ENCODE results near the gene SGPP2. TPM values are rescaled to one million over a fixed set of nuclear protein-coding genes. Genes with fewer than 3 reads are reported as not detected.
A peak's percentile ranks its signal among the peaks of the same experiment; 100 is the strongest.

The SGPP2 gene, protein sequence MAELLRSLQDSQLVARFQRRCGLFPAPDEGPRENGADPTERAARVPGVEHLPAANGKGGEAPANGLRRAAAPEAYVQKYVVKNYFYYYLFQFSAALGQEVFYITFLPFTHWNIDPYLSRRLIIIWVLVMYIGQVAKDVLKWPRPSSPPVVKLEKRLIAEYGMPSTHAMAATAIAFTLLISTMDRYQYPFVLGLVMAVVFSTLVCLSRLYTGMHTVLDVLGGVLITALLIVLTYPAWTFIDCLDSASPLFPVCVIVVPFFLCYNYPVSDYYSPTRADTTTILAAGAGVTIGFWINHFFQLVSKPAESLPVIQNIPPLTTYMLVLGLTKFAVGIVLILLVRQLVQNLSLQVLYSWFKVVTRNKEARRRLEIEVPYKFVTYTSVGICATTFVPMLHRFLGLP
- 5.4 TPM for total RNA-seq
- 4.4 TPM for polyA plus RNA-seq
- long read RNA-seq, donor 1: 0 reads
- long read RNA-seq, donor 2, transcript SGPP2-201 (5 exons, 3,336 nt): major isoform, 6 of 6 reads
- long read RNA-seq, donor 2, partial matches to known transcripts: 0 of 6 reads
- long read RNA-seq, donor 2, other reads (novel, unspliced or antisense): 0 of 6 reads
- long read RNA-seq, donor 3, partial matches to known transcripts: 0 of 3 reads
- long read RNA-seq, donor 3, other reads (novel, unspliced or antisense): 0 of 3 reads
- long read RNA-seq, donor 4, partial matches to known transcripts: 0 of 1 reads
- long read RNA-seq, donor 4, other reads (novel, unspliced or antisense): 0 of 1 reads
- long read RNA-seq, donor 5, partial matches to known transcripts: 0 of 3 reads
- long read RNA-seq, donor 5, other reads (novel, unspliced or antisense): 0 of 3 reads
- long read RNA-seq, donor 6, partial matches to known transcripts: 0 of 1 reads
- long read RNA-seq, donor 6, other reads (novel, unspliced or antisense): 0 of 1 reads
- long read RNA-seq, donor 7: 0 reads
- long read RNA-seq, donor 8, partial matches to known transcripts: 0 of 2 reads
- long read RNA-seq, donor 8, other reads (novel, unspliced or antisense): 0 of 2 reads
- long read RNA-seq, donor 9: 0 reads
- long read RNA-seq, donor 10, partial matches to known transcripts: 0 of 1 reads
- long read RNA-seq, donor 10, other reads (novel, unspliced or antisense): 0 of 1 reads

- Histone ChIP-seq H3K9me3 (ENCODE audit: control insufficient read depth in 2 of 2, insufficient read depth in 1 of 2, low read length in 1 of 2) (peaks cover 0 to 4% of the 10 kb centered on the region in 2 donors), H3K27me3 (ENCODE audit: control insufficient read depth in 2 of 2, insufficient read depth in 1 of 2, low read length in 1 of 2) (peaks cover 34 to 54% of the 10 kb centered on the region in 2 donors), H3K4me1 (ENCODE audit: control insufficient read depth in 2 of 2, insufficient read depth in 2 of 2, low read length in 2 of 2) (no peaks in the 10 kb centered on the region), H3K4me3 (ENCODE audit: low read length in 2 of 2) (peak within 1 kb of the TSS; percentile 24 to 35), H3K27ac (ENCODE audit: low read depth in 1 of 2, low read length in 1 of 2) (peak within 1 kb of the TSS; percentile 57 to 74), H3K36me3 (ENCODE audit: control insufficient read depth in 2 of 2, insufficient read depth in 2 of 2, low read length in 1 of 2) (no peaks in the 10 kb centered on the region)
- 2% methylated on average over 61 of the region's 61 CpGs for WGBS
- DNase-seq (ENCODE audit: low read depth in 6 of 9, low spot score in 9 of 9): no peak
Observed at GRCh38 chr2:222424276-222424728, at the start of gene SGPP2. Gene SGPP2 (plus strand): TSS chr2:222424543. CDS start chr2:222424603, 60 bp downstream.

GRCh38 chr2:222375798-222376197, 48.5 kb upstream of the SGPP2 start:
- no peak for DNase-seq (ENCODE audit: low read depth in 6 of 9, low spot score in 9 of 9)
- H3K27me3 ChIP-seq (ENCODE audit: control insufficient read depth in 2 of 2, insufficient read depth in 1 of 2, low read length in 1 of 2): no peaks in the 10 kb centered on the region
- no peak overlapping the region for H3K4me3 ChIP-seq (ENCODE audit: low read length in 2 of 2)
- H3K27ac ChIP-seq (ENCODE audit: low read depth in 1 of 2, low read length in 1 of 2): no peak overlapping the region
- no peaks in the 10 kb centered on the region for H3K4me1 ChIP-seq (ENCODE audit: control insufficient read depth in 2 of 2, insufficient read depth in 2 of 2, low read length in 2 of 2)
- H3K36me3 ChIP-seq (ENCODE audit: control insufficient read depth in 2 of 2, insufficient read depth in 2 of 2, low read length in 1 of 2): no peaks in the 10 kb centered on the region
- H3K9me3 ChIP-seq (ENCODE audit: control insufficient read depth in 2 of 2, insufficient read depth in 1 of 2, low read length in 1 of 2): no peaks in the 10 kb centered on the region
- 100% methylated on average over 1 of the region's 1 CpG for WGBS

- DNase-seq (ENCODE audit: low read depth in 6 of 9, low spot score in 9 of 9): no peak
- no peak overlapping the region for H3K27ac ChIP-seq (ENCODE audit: low read depth in 1 of 2, low read length in 1 of 2)
- H3K36me3 ChIP-seq (ENCODE audit: control insufficient read depth in 2 of 2, insufficient read depth in 2 of 2, low read length in 1 of 2): no peaks in the 10 kb centered on the region
- no peaks in the 10 kb centered on the region for H3K4me1 ChIP-seq (ENCODE audit: control insufficient read depth in 2 of 2, insufficient read depth in 2 of 2, low read length in 2 of 2)
- H3K27me3 ChIP-seq (ENCODE audit: control insufficient read depth in 2 of 2, insufficient read depth in 1 of 2, low read length in 1 of 2): no peaks in the 10 kb centered on the region
- 94% methylated on average over 2 of the region's 2 CpGs for WGBS
- no peak overlapping the region for H3K4me3 ChIP-seq (ENCODE audit: low read length in 2 of 2)
- no peaks in the 10 kb centered on the region for H3K9me3 ChIP-seq (ENCODE audit: control insufficient read depth in 2 of 2, insufficient read depth in 1 of 2, low read length in 1 of 2)
Observed at GRCh38 chr2:222380456-222380855, 43.9 kb upstream of the SGPP2 start.

GRCh38 chr2:222381566-222381965, 42.8 kb upstream of the SGPP2 start:
- Histone ChIP-seq H3K4me1 (ENCODE audit: control insufficient read depth in 2 of 2, insufficient read depth in 2 of 2, low read length in 2 of 2) (no peaks in the 10 kb centered on the region), H3K27me3 (ENCODE audit: control insufficient read depth in 2 of 2, insufficient read depth in 1 of 2, low read length in 1 of 2) (no peaks in the 10 kb centered on the region), H3K36me3 (ENCODE audit: control insufficient read depth in 2 of 2, insufficient read depth in 2 of 2, low read length in 1 of 2) (no peaks in the 10 kb centered on the region), H3K4me3 (ENCODE audit: low read length in 2 of 2) (no peak overlapping the region), H3K9me3 (ENCODE audit: control insufficient read depth in 2 of 2, insufficient read depth in 1 of 2, low read length in 1 of 2) (no peaks in the 10 kb centered on the region), H3K27ac (ENCODE audit: low read depth in 1 of 2, low read length in 1 of 2) (no peak overlapping the region)
- DNase-seq (ENCODE audit: low read depth in 6 of 9, low spot score in 9 of 9): no peak
- WGBS: 95% methylated on average over 3 of the region's 3 CpGs

DNA sequence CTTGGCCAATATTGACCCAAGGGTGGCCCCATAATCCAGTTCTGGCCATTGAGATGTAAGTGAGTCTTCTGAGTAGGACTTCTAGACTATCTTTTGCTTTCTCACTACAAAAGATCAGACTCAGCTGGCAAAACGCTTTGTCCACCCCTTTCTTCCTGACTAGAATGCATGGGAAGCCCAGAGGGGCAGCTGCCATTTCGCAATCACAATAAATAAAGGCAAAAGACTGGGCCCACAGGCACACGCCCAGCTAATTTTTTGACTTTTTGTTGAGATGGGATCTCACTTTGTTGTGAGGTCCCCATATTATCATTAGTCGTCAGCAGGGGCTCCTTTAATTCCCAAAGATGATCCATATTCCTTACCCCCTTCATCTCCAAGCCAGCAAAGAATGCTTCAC, 41.1 kb upstream of the SGPP2 start:
- H3K27ac ChIP-seq (ENCODE audit: low read depth in 1 of 2, low read length in 1 of 2): no peak overlapping the region
- H3K4me1 ChIP-seq (ENCODE audit: control insufficient read depth in 2 of 2, insufficient read depth in 2 of 2, low read length in 2 of 2): no peaks in the 10 kb centered on the region
- no peaks in the 10 kb centered on the region for H3K9me3 ChIP-seq (ENCODE audit: control insufficient read depth in 2 of 2, insufficient read depth in 1 of 2, low read length in 1 of 2)
- no peaks in the 10 kb centered on the region for H3K36me3 ChIP-seq (ENCODE audit: control insufficient read depth in 2 of 2, insufficient read depth in 2 of 2, low read length in 1 of 2)
- H3K4me3 ChIP-seq (ENCODE audit: low read length in 2 of 2): no peak overlapping the region
- WGBS: 93% methylated on average over 4 of the region's 4 CpGs
- DNase-seq (ENCODE audit: low read depth in 6 of 9, low spot score in 9 of 9): no peak
- H3K27me3 ChIP-seq (ENCODE audit: control insufficient read depth in 2 of 2, insufficient read depth in 1 of 2, low read length in 1 of 2): no peaks in the 10 kb centered on the region

- Histone ChIP-seq H3K27ac (ENCODE audit: low read depth in 1 of 2, low read length in 1 of 2) (no peak overlapping the region), H3K27me3 (ENCODE audit: control insufficient read depth in 2 of 2, insufficient read depth in 1 of 2, low read length in 1 of 2) (no peaks in the 10 kb centered on the region), H3K4me3 (ENCODE audit: low read length in 2 of 2) (no peak overlapping the region), H3K9me3 (ENCODE audit: control insufficient read depth in 2 of 2, insufficient read depth in 1 of 2, low read length in 1 of 2) (no peaks in the 10 kb centered on the region), H3K4me1 (ENCODE audit: control insufficient read depth in 2 of 2, insufficient read depth in 2 of 2, low read length in 2 of 2) (no peaks in the 10 kb centered on the region), H3K36me3 (ENCODE audit: control insufficient read depth in 2 of 2, insufficient read depth in 2 of 2, low read length in 1 of 2) (no peaks in the 10 kb centered on the region)
- 72% methylated on average over 6 of the region's 6 CpGs for WGBS
- DNase-seq (ENCODE audit: low read depth in 6 of 9, low spot score in 9 of 9): no peak
Observed at GRCh38 chr2:222391743-222392285, 32.5 kb upstream of the SGPP2 start.

DNA sequence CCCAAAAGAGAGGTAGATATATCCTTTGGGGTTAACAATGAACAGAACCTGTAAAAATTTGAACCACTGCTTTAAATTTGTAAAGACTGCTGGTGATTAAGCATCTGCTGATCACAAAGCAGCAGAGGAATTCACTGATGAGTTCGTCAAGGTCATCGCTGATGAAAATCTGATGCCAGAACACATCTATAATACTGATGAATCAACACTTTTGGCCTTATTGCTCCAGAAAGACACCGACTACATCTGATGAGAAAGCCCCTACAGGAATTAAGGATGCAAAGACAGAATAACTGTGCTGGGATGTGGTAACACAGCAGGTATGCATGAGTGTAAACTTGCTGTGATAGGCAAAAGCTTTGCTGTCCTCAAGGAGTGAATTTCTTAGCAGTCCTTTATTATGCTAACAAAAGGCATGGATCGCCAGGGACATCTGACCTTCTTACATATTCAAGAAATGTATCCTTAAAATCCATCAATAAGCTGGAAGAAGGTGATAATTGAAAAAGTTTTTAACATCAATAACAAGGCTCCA, 30.5 kb upstream of the SGPP2 start:
- 95% methylated on average over 4 of the region's 4 CpGs for WGBS
- H3K4me1 ChIP-seq (ENCODE audit: control insufficient read depth in 2 of 2, insufficient read depth in 2 of 2, low read length in 2 of 2): no peaks in the 10 kb centered on the region
- DNase-seq (ENCODE audit: low read depth in 6 of 9, low spot score in 9 of 9): no peak
- no peak overlapping the region for H3K27ac ChIP-seq (ENCODE audit: low read depth in 1 of 2, low read length in 1 of 2)
- no peaks in the 10 kb centered on the region for H3K36me3 ChIP-seq (ENCODE audit: control insufficient read depth in 2 of 2, insufficient read depth in 2 of 2, low read length in 1 of 2)
- no peaks in the 10 kb centered on the region for H3K9me3 ChIP-seq (ENCODE audit: control insufficient read depth in 2 of 2, insufficient read depth in 1 of 2, low read length in 1 of 2)
- H3K27me3 ChIP-seq (ENCODE audit: control insufficient read depth in 2 of 2, insufficient read depth in 1 of 2, low read length in 1 of 2): no peaks in the 10 kb centered on the region
- no peak overlapping the region for H3K4me3 ChIP-seq (ENCODE audit: low read length in 2 of 2)

- Histone ChIP-seq H3K36me3 (ENCODE audit: control insufficient read depth in 2 of 2, insufficient read depth in 2 of 2, low read length in 1 of 2) (no peaks in the 10 kb centered on the region), H3K27me3 (ENCODE audit: control insufficient read depth in 2 of 2, insufficient read depth in 1 of 2, low read length in 1 of 2) (no peaks in the 10 kb centered on the region), H3K4me1 (ENCODE audit: control insufficient read depth in 2 of 2, insufficient read depth in 2 of 2, low read length in 2 of 2) (no peaks in the 10 kb centered on the region), H3K27ac (ENCODE audit: low read depth in 1 of 2, low read length in 1 of 2) (no peak overlapping the region), H3K4me3 (ENCODE audit: low read length in 2 of 2) (no peak overlapping the region), H3K9me3 (ENCODE audit: control insufficient read depth in 2 of 2, insufficient read depth in 1 of 2, low read length in 1 of 2) (no peaks in the 10 kb centered on the region)
- DNase-seq (ENCODE audit: low read depth in 6 of 9, low spot score in 9 of 9): no peak
- WGBS: 96% methylated on average over 1 of the region's 1 CpG
Observed at GRCh38 chr2:222398446-222398885, 25.9 kb upstream of the SGPP2 start.
